Hepatocyte (in vitro differentiated cells): ENCODE measurements around the gene GRIK2. TPM values are rescaled to one million over a fixed set of nuclear protein-coding genes. Genes with fewer than 3 reads are reported as not detected.

ENCODE experiments used
- DNase-seq: peaks from one replicate; pipeline ENCODE4 v3.0.0-alpha.2; 2016; ENCODE audit warnings: low spot score
- H2AFZ ChIP-seq: fragments of 200-600 bp; sonication (generic); 2 replicates; pipeline ENCODE4 v1.6.0; 2016; ENCODE audit warnings: antibody characterized with exemption, mild to moderate bottlenecking
- H3K27ac ChIP-seq: fragments of 200-600 bp; sonication (generic); 2 replicates; pipeline ENCODE4 v1.5.1; 2016; ENCODE audit warnings: mild to moderate bottlenecking
- H3K27me3 ChIP-seq: fragments of 200-600 bp; sonication (generic); 2 replicates; pipeline ENCODE4 v1.6.1; 2016
- H3K36me3 ChIP-seq: fragments of 200-600 bp; sonication (generic); replicated peaks from 2 replicates; pipeline ENCODE4 v1.5.1; 2016; ENCODE audit warnings: low read depth; ENCODE audit not compliant: insufficient read depth
- H3K4me1 ChIP-seq: fragments of 200-600 bp; sonication (generic); 2 replicates; pipeline ENCODE4 v1.5.1; 2016; ENCODE audit warnings: mild to moderate bottlenecking, moderate library complexity; ENCODE audit not compliant: insufficient read depth
- H3K4me2 ChIP-seq: fragments of 200-600 bp; sonication (generic); 2 replicates; pipeline ENCODE4 v1.6.0; 2016
- H3K4me3 ChIP-seq: fragments of 200-600 bp; sonication (generic); 2 replicates; pipeline ENCODE4 v1.5.1; 2016; ENCODE audit warnings: mild to moderate bottlenecking
- H3K79me2 ChIP-seq: fragments of 200-600 bp; sonication (generic); 2 replicates; pipeline ENCODE4 v1.6.0; 2017; ENCODE audit warnings: mild to moderate bottlenecking
- H3K9me2 ChIP-seq: fragments of 200-600 bp; sonication (generic); replicated peaks from 2 replicates; pipeline ENCODE4 v1.6.0; 2017; ENCODE audit warnings: mild to moderate bottlenecking; ENCODE audit not compliant: insufficient read depth
- H3K9me3 ChIP-seq: fragments of 200-600 bp; sonication (generic); 2 replicates; pipeline ENCODE4 v1.5.1; 2016; ENCODE audit warnings: low read depth, mild to moderate bottlenecking
- H4K20me1 ChIP-seq: fragments of 200-600 bp; sonication (generic); 2 replicates; pipeline ENCODE4 v1.6.0; 2016; ENCODE audit warnings: mild to moderate bottlenecking; ENCODE audit not compliant: insufficient read depth, poor library complexity, severe bottlenecking
- EZH2 ChIP-seq: fragments of 200-600 bp; sonication (generic); IDR thresholded peaks from 2 replicates; pipeline ENCODE4 v1.6.1; 2016; ENCODE audit warnings: antibody characterized with exemption, mild to moderate bottlenecking, borderline replicate concordance
- EZH2phosphoT487 ChIP-seq: fragments of 200-600 bp; sonication (generic); IDR thresholded peaks from one replicate; pipeline ENCODE4 v1.6.1; 2018; ENCODE audit warnings: antibody characterized with exemption, mild to moderate bottlenecking, low read depth, moderate library complexity; ENCODE audit not compliant: unreplicated experiment, severe bottlenecking
- WGBS: methylation state at CpG from one replicate; pipeline ENCODE4 v1.1.6; 2016; ENCODE audit warnings: low lambda C conversion rate; ENCODE audit errors: missing lambda C conversion rate; 5-methylcytosine and 5-hydroxymethylcytosine counted together
- polyA plus RNA-seq: library from polyadenylated mRNA; unstranded; fragments of >200 nt; fragmentation: Nextera tagmentation; extraction: Ambion mirVana; gene quantifications from 2 replicates; pipeline ENCODE4 v1.2.1, GENCODE V29; 2016
- total RNA-seq: library from RNA; depleted of rRNA; stranded (reverse); fragments of >200 nt; gene quantifications from 2 replicates; pipeline ENCODE4 v1.2.3, GENCODE V29; 2014
- TF ChIP-seq, protein P1 (sequence below): fragments of 200-600 bp; sonication (generic); IDR thresholded peaks from 2 replicates; pipeline ENCODE4 v1.5.1; 2016; ENCODE audit warnings: antibody characterized with exemption, mild to moderate bottlenecking; ENCODE audit not compliant: poor library complexity

GRIK2 gene
- total and polyA plus RNA-seq, 2 experiments from 2014 or later = 5.8 to 6.2 TPM

DNA sequence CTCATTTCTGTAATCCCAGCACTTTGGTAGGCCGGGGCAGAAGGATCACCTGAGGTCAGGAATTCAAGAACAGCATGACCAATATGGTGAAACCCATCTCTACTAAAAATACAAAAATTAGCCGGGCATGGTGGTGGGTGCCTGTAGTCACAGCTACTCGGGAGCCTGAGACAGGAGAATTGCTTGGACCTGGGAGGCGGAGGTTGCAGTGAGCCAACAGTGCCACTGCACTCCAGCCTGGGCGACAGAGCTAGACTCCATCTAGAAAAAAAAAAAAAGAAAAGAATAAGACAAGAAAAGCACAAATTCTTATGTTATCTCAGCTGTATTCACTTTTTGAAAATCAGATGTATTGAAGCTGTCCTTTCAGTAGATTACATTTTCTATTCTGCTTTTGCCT is 289.4 kb downstream of the GRIK2 start:
- Histone ChIP-seq H3K9me2 (no peaks in the 10 kb centered on the region), H3K27me3 (no peaks in the 10 kb centered on the region), H3K9me3 (no peaks in the 10 kb centered on the region), H3K27ac (no peak overlapping the region), H3K79me2 (no peaks in the 10 kb centered on the region), H3K4me3 (no peak overlapping the region), H3K4me2 (no peak overlapping the region), H3K36me3 (no peaks in the 10 kb centered on the region), H3K4me1 (no peaks in the 10 kb centered on the region), H2AFZ (no peak overlapping the region), H4K20me1 (no peaks in the 10 kb centered on the region)
- TF ChIP-seq EZH2 = no peak
- TF ChIP-seq, protein P1, sequence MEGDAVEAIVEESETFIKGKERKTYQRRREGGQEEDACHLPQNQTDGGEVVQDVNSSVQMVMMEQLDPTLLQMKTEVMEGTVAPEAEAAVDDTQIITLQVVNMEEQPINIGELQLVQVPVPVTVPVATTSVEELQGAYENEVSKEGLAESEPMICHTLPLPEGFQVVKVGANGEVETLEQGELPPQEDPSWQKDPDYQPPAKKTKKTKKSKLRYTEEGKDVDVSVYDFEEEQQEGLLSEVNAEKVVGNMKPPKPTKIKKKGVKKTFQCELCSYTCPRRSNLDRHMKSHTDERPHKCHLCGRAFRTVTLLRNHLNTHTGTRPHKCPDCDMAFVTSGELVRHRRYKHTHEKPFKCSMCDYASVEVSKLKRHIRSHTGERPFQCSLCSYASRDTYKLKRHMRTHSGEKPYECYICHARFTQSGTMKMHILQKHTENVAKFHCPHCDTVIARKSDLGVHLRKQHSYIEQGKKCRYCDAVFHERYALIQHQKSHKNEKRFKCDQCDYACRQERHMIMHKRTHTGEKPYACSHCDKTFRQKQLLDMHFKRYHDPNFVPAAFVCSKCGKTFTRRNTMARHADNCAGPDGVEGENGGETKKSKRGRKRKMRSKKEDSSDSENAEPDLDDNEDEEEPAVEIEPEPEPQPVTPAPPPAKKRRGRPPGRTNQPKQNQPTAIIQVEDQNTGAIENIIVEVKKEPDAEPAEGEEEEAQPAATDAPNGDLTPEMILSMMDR = no peak
- TF ChIP-seq EZH2phosphoT487 = no peak
- WGBS = 94% methylated on average over 5 of the region's 5 CpGs
- no peak for DNase-seq

DNA sequence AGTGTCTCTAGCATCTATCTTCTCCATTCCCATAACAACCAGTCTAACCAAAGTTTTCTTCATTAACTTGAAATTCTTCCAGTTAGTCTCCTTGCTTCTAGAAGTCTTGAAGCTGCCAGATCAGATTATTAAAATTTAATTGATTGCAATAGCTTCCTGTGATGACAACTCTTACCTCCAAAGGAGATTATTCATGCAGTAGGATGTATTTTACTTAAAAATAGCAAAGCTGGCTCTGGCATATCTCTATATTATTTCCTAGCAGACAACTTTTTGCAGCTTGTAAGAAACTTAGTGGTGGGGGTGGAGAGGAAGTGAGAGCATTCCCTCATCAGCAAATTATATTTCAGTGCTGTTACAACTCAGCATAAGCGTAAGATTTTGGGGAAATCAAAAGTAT is 290.4 kb downstream of the GRIK2 start:
- no peak for DNase-seq
- TF ChIP-seq, protein P1 = no peak
- TF ChIP-seq EZH2phosphoT487 (no peak), EZH2 (no peak)
- no peak overlapping the region for H3K4me2 ChIP-seq
- H3K79me2 ChIP-seq = no peaks in the 10 kb centered on the region
- no peaks in the 10 kb centered on the region for H3K9me2 ChIP-seq
- H4K20me1 ChIP-seq = no peaks in the 10 kb centered on the region
- no peaks in the 10 kb centered on the region for H3K9me3 ChIP-seq
- no peaks in the 10 kb centered on the region for H3K4me1 ChIP-seq
- H3K27me3 ChIP-seq = no peaks in the 10 kb centered on the region
- H3K36me3 ChIP-seq = no peaks in the 10 kb centered on the region
- H2AFZ ChIP-seq = no peak overlapping the region
- H3K27ac ChIP-seq = no peak overlapping the region
- 100% methylated on average over 1 of the region's 1 CpG for WGBS
- H3K4me3 ChIP-seq = no peak overlapping the region

DNA sequence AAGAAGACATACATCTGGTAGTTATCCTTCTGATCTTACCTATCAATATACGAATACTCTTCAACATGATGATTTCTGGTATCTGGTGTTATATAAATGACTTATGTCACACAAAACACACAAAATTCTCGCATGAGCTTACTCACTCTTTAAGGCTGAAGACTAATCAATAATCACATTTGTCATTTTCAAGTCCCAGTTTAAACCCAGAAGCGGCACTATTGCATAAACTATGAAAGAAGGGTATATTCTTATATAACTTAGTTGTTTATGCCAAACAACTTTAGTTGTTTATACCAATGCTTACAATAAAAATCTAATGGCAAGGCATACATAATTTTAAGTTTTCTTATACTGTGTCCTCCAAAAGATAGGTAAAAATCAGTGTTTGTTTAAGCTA is 293.1 kb downstream of the GRIK2 start:
- Histone ChIP-seq H3K4me2 (no peak overlapping the region), H4K20me1 (no peaks in the 10 kb centered on the region), H2AFZ (no peak overlapping the region), H3K4me1 (no peaks in the 10 kb centered on the region), H3K36me3 (no peaks in the 10 kb centered on the region), H3K9me2 (no peaks in the 10 kb centered on the region), H3K27me3 (no peaks in the 10 kb centered on the region), H3K9me3 (no peaks in the 10 kb centered on the region), H3K79me2 (no peaks in the 10 kb centered on the region), H3K27ac (no peak overlapping the region), H3K4me3 (no peak overlapping the region)
- no peak for DNase-seq
- no peak for TF ChIP-seq EZH2phosphoT487
- TF ChIP-seq EZH2 = no peak
- TF ChIP-seq, protein P1 = no peak
- WGBS = 88% methylated on average over 3 of the region's 3 CpGs

DNA sequence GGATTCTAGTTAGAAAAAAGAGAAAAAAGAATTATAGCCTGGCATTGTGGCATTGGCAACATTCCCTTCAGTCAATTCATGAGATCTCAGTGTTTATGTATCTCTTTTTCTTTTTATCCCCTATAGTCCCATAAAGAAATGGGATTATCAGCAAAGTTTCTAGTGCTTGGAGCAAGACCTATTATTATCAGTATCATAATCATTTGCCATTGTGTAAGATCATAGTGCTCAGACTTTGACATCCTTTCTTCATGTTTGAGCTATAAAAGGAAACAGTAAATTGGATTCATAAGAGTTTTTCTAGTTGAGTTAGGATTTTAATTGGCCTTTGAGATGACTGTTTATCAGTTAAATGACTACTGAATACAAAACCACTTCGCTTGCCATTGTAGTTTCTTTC is 295.6 kb downstream of the GRIK2 start:
- H3K27ac ChIP-seq = no peak overlapping the region
- no peak overlapping the region for H3K4me3 ChIP-seq
- H3K4me2 ChIP-seq = no peak overlapping the region
- no peaks in the 10 kb centered on the region for H3K9me2 ChIP-seq
- WGBS = 91% methylated on average over 1 of the region's 1 CpG
- H3K79me2 ChIP-seq = no peaks in the 10 kb centered on the region
- H2AFZ ChIP-seq = no peak overlapping the region
- TF ChIP-seq EZH2phosphoT487 = no peak
- TF ChIP-seq, protein P1 = no peak
- TF ChIP-seq EZH2 = no peak
- H3K27me3 ChIP-seq = no peaks in the 10 kb centered on the region
- DNase-seq = no peak
- no peaks in the 10 kb centered on the region for H4K20me1 ChIP-seq
- H3K4me1 ChIP-seq = no peaks in the 10 kb centered on the region
- H3K9me3 ChIP-seq = no peaks in the 10 kb centered on the region
- no peaks in the 10 kb centered on the region for H3K36me3 ChIP-seq
